ENCODE results near the gene IL1RN. TPM values are rescaled to one million over a fixed set of nuclear protein-coding genes. Genes with fewer than 3 reads are reported as not detected.

IL1RN gene
- total and polyA plus RNA-seq, 4 donors, result 0.74 to 11.6 (median 6.6) TPM

- no peaks in the 10 kb centered on the region for H3K27me3 ChIP-seq (ENCODE audit: control insufficient read depth in 1 of 2, insufficient read depth in 2 of 2, low read length in 1 of 2)
Measured at GRCh38 chr2:113178891-113179290, 51.5 kb downstream of the IL1RN start.

GRCh38 chr2:113179446-113180045 is 52.1 kb downstream of the IL1RN start:
- H3K4me1 ChIP-seq (ENCODE audit: control insufficient read depth in 1 of 2, insufficient read depth in 2 of 2, low read length in 2 of 2), result no peaks in the 10 kb centered on the region
- no peaks in the 10 kb centered on the region for H3K27me3 ChIP-seq (ENCODE audit: control insufficient read depth in 1 of 2, insufficient read depth in 2 of 2, low read length in 1 of 2)
- no peak overlapping the region for H3K27ac ChIP-seq (ENCODE audit: low read depth in 1 of 2, low read length in 2 of 2)
- peak in 1 of 2 donors; percentile 8 for DNase-seq
- 82 to 88% methylated on average over 8 of the region's 8 CpGs for WGBS, 2 donors
- H3K36me3 ChIP-seq (ENCODE audit: control insufficient read depth in 1 of 2, insufficient read depth in 2 of 2, low read length in 1 of 2), result no peaks in the 10 kb centered on the region
- intact Hi-C loops (cut with DNase I), result no loop called here
- H3K9me3 ChIP-seq (ENCODE audit: control insufficient read depth, low read length), result no peaks in the 10 kb centered on the region
- H3K4me3 ChIP-seq (ENCODE audit: low read length in 2 of 2), result no peak overlapping the region
- ATAC-seq (ENCODE audit: low FRiP score), result no peak

More at GRCh38 chr2:113178891-113179290, 51.5 kb downstream of the IL1RN start:
- intact Hi-C loops (cut with DNase I), result no loop called here
- Histone ChIP-seq H3K4me1 (ENCODE audit: control insufficient read depth in 1 of 2, insufficient read depth in 2 of 2, low read length in 2 of 2) (no peaks in the 10 kb centered on the region), H3K9me3 (ENCODE audit: control insufficient read depth, low read length) (no peaks in the 10 kb centered on the region), H3K36me3 (ENCODE audit: control insufficient read depth in 1 of 2, insufficient read depth in 2 of 2, low read length in 1 of 2) (no peaks in the 10 kb centered on the region), H3K4me3 (ENCODE audit: low read length in 2 of 2) (no peak overlapping the region), H3K27ac (ENCODE audit: low read depth in 1 of 2, low read length in 2 of 2) (no peak overlapping the region)
- DNase-seq, result no peak
- 89 to 91% methylated on average over 4 of the region's 4 CpGs for WGBS, 2 donors
- no peak for ATAC-seq (ENCODE audit: low FRiP score)

GRCh38 chr2:113180131-113180946 is 52.9 kb downstream of the IL1RN start:
- no peaks in the 10 kb centered on the region for H3K27me3 ChIP-seq (ENCODE audit: control insufficient read depth in 1 of 2, insufficient read depth in 2 of 2, low read length in 1 of 2)
- no peak overlapping the region for H3K27ac ChIP-seq (ENCODE audit: low read depth in 1 of 2, low read length in 2 of 2)
- no peaks in the 10 kb centered on the region for H3K4me1 ChIP-seq (ENCODE audit: control insufficient read depth in 1 of 2, insufficient read depth in 2 of 2, low read length in 2 of 2)
- H3K36me3 ChIP-seq (ENCODE audit: control insufficient read depth in 1 of 2, insufficient read depth in 2 of 2, low read length in 1 of 2), result no peaks in the 10 kb centered on the region
- DNase-seq (peak in 1 of 2 donors; percentile 21), ATAC-seq (ENCODE audit: low FRiP score) (no peak)
- no peak overlapping the region for H3K4me3 ChIP-seq (ENCODE audit: low read length in 2 of 2)
- H3K9me3 ChIP-seq (ENCODE audit: control insufficient read depth, low read length), result no peaks in the 10 kb centered on the region
- 81 to 85% methylated on average over 17 of the region's 17 CpGs for WGBS, 2 donors
- intact Hi-C loops (cut with DNase I), result no loop called here

- no peaks in the 10 kb centered on the region for H3K36me3 ChIP-seq (ENCODE audit: control insufficient read depth in 1 of 2, insufficient read depth in 2 of 2, low read length in 1 of 2)
- WGBS, 2 donors, result 72 to 78% methylated on average over 8 of the region's 8 CpGs
- no peak overlapping the region for H3K4me3 ChIP-seq (ENCODE audit: low read length in 2 of 2)
- ATAC-seq (ENCODE audit: low FRiP score), result no peak
- intact Hi-C loops (cut with DNase I), result no loop called here
- H3K27me3 ChIP-seq (ENCODE audit: control insufficient read depth in 1 of 2, insufficient read depth in 2 of 2, low read length in 1 of 2), result no peaks in the 10 kb centered on the region
- H3K4me1 ChIP-seq (ENCODE audit: control insufficient read depth in 1 of 2, insufficient read depth in 2 of 2, low read length in 2 of 2), result no peaks in the 10 kb centered on the region
- no peaks in the 10 kb centered on the region for H3K9me3 ChIP-seq (ENCODE audit: control insufficient read depth, low read length)
- peak in 1 of 2 donors; percentile 34 for DNase-seq
- no peak overlapping the region for H3K27ac ChIP-seq (ENCODE audit: low read depth in 1 of 2, low read length in 2 of 2)
Measured at GRCh38 chr2:113181258-113182051, 54.1 kb downstream of the IL1RN start.

- no peaks in the 10 kb centered on the region for H3K9me3 ChIP-seq (ENCODE audit: control insufficient read depth, low read length)
- ATAC-seq (ENCODE audit: low FRiP score) (no peak), DNase-seq (peak; percentile 43 to 48)
- H3K4me1 ChIP-seq (ENCODE audit: control insufficient read depth in 1 of 2, insufficient read depth in 2 of 2, low read length in 2 of 2), result no peaks in the 10 kb centered on the region
- H3K27me3 ChIP-seq (ENCODE audit: control insufficient read depth in 1 of 2, insufficient read depth in 2 of 2, low read length in 1 of 2), result no peaks in the 10 kb centered on the region
- H3K27ac ChIP-seq (ENCODE audit: low read depth in 1 of 2, low read length in 2 of 2), result no peak overlapping the region
- no peak overlapping the region for H3K4me3 ChIP-seq (ENCODE audit: low read length in 2 of 2)
- WGBS, 2 donors, result 91 to 92% methylated on average over 15 of the region's 15 CpGs
- intact Hi-C loops (cut with DNase I), result no loop called here
- H3K36me3 ChIP-seq (ENCODE audit: control insufficient read depth in 1 of 2, insufficient read depth in 2 of 2, low read length in 1 of 2), result no peaks in the 10 kb centered on the region
Measured at GRCh38 chr2:113182471-113183260, 55.3 kb downstream of the IL1RN start.

GRCh38 chr2:113183264-113183663 is 55.9 kb downstream of the IL1RN start:
- DNase-seq, result peak in 1 of 2 donors; percentile 35
- intact Hi-C loops (cut with DNase I), result no loop called here
- no peak for ATAC-seq (ENCODE audit: low FRiP score)
- H3K27me3 ChIP-seq (ENCODE audit: control insufficient read depth in 1 of 2, insufficient read depth in 2 of 2, low read length in 1 of 2), result no peaks in the 10 kb centered on the region
- no peaks in the 10 kb centered on the region for H3K36me3 ChIP-seq (ENCODE audit: control insufficient read depth in 1 of 2, insufficient read depth in 2 of 2, low read length in 1 of 2)
- H3K4me1 ChIP-seq (ENCODE audit: control insufficient read depth in 1 of 2, insufficient read depth in 2 of 2, low read length in 2 of 2), result no peaks in the 10 kb centered on the region
- 91 to 92% methylated on average over 8 of the region's 8 CpGs for WGBS, 2 donors
- no peaks in the 10 kb centered on the region for H3K9me3 ChIP-seq (ENCODE audit: control insufficient read depth, low read length)
- no peak overlapping the region for H3K4me3 ChIP-seq (ENCODE audit: low read length in 2 of 2)
- no peak overlapping the region for H3K27ac ChIP-seq (ENCODE audit: low read depth in 1 of 2, low read length in 2 of 2)
